Upper lobe of left lung (tissue), 6 donors: Measurements from ENCODE around the gene POP7. TPM values are rescaled to one million over a fixed set of nuclear protein-coding genes. Genes with fewer than 3 reads are reported as not detected.

Experiments
- ATAC-seq, 2 donors: fragments of 200-7000 bp; cut with Tn5 transposase; one replicate each; pipeline ENCODE4 v1.9.1; 2022; ENCODE audit warnings: mild to moderate bottlenecking in 2 of 2, moderate library complexity in 2 of 2; ENCODE audit not compliant: low FRiP score in 2 of 2
- DNase-seq, 2 donors: peaks; one replicate each; pipeline ENCODE4 v3.0.0-alpha.2; 2019 to 2020
- H3K27ac ChIP-seq, 4 donors: fragments of 200-600 bp; sonication (generic); one replicate each; pipeline ENCODE4 v1.5.1; 2016 to 2019
- H3K27me3 ChIP-seq, 4 donors: fragments of 200-600 bp; sonication (generic); one replicate each; pipeline ENCODE4 v1.5.1; 2017 to 2019
- H3K36me3 ChIP-seq, 4 donors: fragments of 200-600 bp; sonication (generic); one replicate each; pipeline ENCODE4 v1.5.1; 2016 to 2019
- H3K4me1 ChIP-seq, 4 donors: fragments of 200-600 bp; sonication (generic); one replicate each; pipeline ENCODE4 v1.5.1; 2018 to 2019
- H3K4me3 ChIP-seq, 4 donors: fragments of 200-600 bp; sonication (generic); one replicate each; pipeline ENCODE4 v1.5.1; 2017 to 2019; ENCODE audit warnings: mild to moderate bottlenecking in 2 of 4, moderate library complexity in 1 of 4
- H3K9me3 ChIP-seq, 4 donors: fragments of 200-600 bp; sonication (generic); one replicate each; pipeline ENCODE4 v1.5.1; 2018 to 2019
- EP300 ChIP-seq, 4 donors: sonication (generic); formaldehyde crosslinking; IDR thresholded peaks; one replicate each; pipeline ENCODE4 v1.5.1; 2017; ENCODE audit warnings: antibody characterized with exemption in 4 of 4, control low read depth in 2 of 4
- POLR2A ChIP-seq, 4 donors: fragments of 450-650 bp; IDR thresholded peaks; one replicate each; pipeline ENCODE4 v1.5.1; 2016 to 2017; ENCODE audit warnings: antibody characterized with exemption in 4 of 4, mild to moderate bottlenecking in 2 of 4
- POLR2AphosphoS5 ChIP-seq, 2 donors: sonication (generic); formaldehyde crosslinking; IDR thresholded peaks; one replicate each; pipeline ENCODE4 v1.5.1; 2017; ENCODE audit warnings: antibody characterized with exemption in 2 of 2
- WGBS, 2 donors: methylation state at CpG; one replicate each; pipeline ENCODE4 v1.1.5; 2017 to 2018; 5-methylcytosine and 5-hydroxymethylcytosine counted together
- total RNA-seq, 6 donors: library from RNA; depleted of rRNA in 4 of 6; stranded (reverse); fragments of >200 nt in 4 of 6; gene quantifications; one replicate each; pipeline versions ENCODE4 v1.1.0 to v1.2.1, GENCODE V29; 2016 to 2021
- TF ChIP-seq, protein P1 (sequence below), 6 experiments: fragments of 450-650 bp in 4 of 6; fragments of 200-600 bp in 2 of 6; sonication (generic) in 2 of 6; IDR thresholded peaks; one replicate each; pipeline ENCODE4 v1.5.1; 2016 to 2019; ENCODE audit warnings: antibody characterized with exemption in 6 of 6
- donor health status: DM: no; HTN: no; CAD: no; lungs with moderate emphysema.
- donor health status: DM: no; HTN: yes; CAD: no; lungs with severe emphysema.

POP7 gene
- total RNA-seq, 6 donors from 2014 or later: 9.4 to 32.5 (median 22.2) TPM

DNA sequence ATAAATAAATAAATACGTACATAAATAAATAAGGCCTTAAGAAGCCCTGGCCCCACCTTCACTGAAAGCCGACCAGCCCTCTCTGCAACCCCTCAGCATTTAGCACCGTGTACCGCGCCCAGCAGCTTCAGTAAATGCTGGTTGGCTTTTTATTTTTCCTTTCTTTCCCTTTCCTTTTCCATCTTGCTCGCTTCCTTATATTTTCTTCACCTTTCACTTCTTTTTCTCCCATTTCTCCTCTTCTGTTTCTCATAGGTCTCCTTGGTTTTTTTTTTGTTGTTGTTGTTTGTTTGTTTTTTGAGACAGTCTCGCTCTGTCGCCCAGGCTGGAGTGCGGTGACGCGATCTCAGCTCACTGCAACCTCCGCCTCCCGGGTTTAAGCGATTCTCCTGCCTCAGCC, 38.7 kb downstream of the POP7 start:
- TF ChIP-seq POLR2A (IDR thresholded peaks at IDR 0.05): no peak
- ATAC-seq (no peak), DNase-seq (no peak)
- Histone ChIP-seq H3K4me1 (no peaks in the 10 kb centered on the region), H3K4me3 (peak overlapping the region in 1 of 4 donors; percentile 38), H3K27me3 (no peaks in the 10 kb centered on the region), H3K9me3 (no peaks in the 10 kb centered on the region), H3K36me3 (no peaks in the 10 kb centered on the region), H3K27ac (no peak overlapping the region)
- 91 to 93% methylated on average over 14 of the region's 14 CpGs for WGBS, 2 donors

DNA sequence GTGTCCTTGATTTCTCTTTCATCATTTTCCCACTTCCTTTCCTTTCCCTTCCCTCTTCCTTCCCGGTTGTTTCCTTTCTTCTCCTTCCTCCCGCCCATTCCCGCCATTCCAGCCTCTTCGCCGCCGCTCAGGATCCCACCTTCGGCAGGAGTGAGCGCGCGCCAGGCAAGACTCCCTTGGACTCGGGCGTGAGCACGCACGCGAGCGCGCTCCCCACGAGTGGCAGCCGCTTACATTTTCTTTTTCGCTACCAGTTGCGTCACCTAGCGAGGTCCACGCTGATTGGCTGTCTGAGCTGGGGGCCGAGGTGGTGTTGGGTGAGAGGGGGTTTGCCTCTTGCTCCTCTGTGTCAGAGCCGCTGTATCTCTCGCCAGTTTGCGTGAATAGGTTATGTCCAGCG, 39.3 kb downstream of the POP7 start:
- Histone ChIP-seq H3K4me1 (no peaks in the 10 kb centered on the region), H3K9me3 (no peaks in the 10 kb centered on the region), H3K4me3 (peak overlapping the region in 3 of 4 donors; percentile 21 to 50 (median 38)), H3K36me3 (no peaks in the 10 kb centered on the region), H3K27me3 (no peaks in the 10 kb centered on the region), H3K27ac (no peak overlapping the region)
- TF ChIP-seq EP300 (IDR thresholded peaks at IDR 0.05) (no peak), POLR2A (IDR thresholded peaks at IDR 0.05) (no peak), POLR2AphosphoS5 (IDR thresholded peaks at IDR 0.05) (no peak)
- TF ChIP-seq, protein P1, sequence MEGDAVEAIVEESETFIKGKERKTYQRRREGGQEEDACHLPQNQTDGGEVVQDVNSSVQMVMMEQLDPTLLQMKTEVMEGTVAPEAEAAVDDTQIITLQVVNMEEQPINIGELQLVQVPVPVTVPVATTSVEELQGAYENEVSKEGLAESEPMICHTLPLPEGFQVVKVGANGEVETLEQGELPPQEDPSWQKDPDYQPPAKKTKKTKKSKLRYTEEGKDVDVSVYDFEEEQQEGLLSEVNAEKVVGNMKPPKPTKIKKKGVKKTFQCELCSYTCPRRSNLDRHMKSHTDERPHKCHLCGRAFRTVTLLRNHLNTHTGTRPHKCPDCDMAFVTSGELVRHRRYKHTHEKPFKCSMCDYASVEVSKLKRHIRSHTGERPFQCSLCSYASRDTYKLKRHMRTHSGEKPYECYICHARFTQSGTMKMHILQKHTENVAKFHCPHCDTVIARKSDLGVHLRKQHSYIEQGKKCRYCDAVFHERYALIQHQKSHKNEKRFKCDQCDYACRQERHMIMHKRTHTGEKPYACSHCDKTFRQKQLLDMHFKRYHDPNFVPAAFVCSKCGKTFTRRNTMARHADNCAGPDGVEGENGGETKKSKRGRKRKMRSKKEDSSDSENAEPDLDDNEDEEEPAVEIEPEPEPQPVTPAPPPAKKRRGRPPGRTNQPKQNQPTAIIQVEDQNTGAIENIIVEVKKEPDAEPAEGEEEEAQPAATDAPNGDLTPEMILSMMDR (IDR thresholded peaks at IDR 0.05): no peak
- DNase-seq (peak in 1 of 2 donors; percentile 88), ATAC-seq (peak; percentile 65 to 89)
- 27 to 53% methylated on average over 27 of the region's 28 CpGs for WGBS, 2 donors

DNA sequence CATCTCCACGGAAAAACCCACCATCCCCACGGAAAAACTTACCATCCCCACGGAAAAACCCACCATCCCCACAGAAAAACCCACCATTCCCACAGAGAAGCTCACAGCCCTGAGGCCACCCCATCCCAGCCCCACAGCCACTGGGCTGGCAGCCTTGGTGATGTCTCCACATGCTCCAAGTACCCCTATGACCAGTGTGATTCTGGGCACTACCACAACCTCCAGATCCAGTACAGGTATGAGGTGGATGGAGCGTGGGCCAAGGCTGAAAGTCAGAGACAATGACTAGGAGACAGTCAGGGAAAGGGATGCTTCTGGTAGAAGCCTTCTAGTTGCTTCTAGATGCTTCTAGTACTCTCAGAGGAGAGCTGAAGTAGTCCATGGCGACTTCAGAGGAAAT, 47.1 kb downstream of the POP7 start:
- no peaks in the 10 kb centered on the region for H3K36me3 ChIP-seq

DNA sequence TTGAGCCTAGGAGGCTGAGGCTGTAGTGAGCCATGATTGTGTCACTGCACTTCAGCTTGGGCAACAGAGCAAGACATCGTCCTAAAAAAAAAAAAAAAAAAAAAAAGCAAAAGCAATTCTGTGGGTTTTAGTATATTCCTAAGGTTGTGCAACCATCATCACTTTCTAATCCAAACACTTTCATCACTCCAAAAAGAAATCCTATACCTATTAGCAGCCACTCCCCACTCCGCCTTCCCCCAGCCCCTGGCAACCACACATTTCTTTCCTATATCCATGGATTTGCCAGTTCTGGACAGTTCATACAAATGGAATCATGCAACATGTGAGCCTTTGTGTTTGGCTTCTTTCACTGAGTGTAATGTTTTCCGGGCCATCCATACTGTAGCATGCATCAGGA, 47.8 kb downstream of the POP7 start:
- WGBS, 2 donors: 65% methylated on average over 3 of the region's 3 CpGs
- H3K4me3 ChIP-seq: no peak overlapping the region
- TF ChIP-seq POLR2A (IDR thresholded peaks at IDR 0.05) (no peak), EP300 (IDR thresholded peaks at IDR 0.05) (no peak)
- TF ChIP-seq, protein P1 (IDR thresholded peaks at IDR 0.05): no peak
- H3K36me3 ChIP-seq: no peaks in the 10 kb centered on the region
- no peaks in the 10 kb centered on the region for H3K4me1 ChIP-seq
- no peak for ATAC-seq
- H3K9me3 ChIP-seq: no peaks in the 10 kb centered on the region
- H3K27ac ChIP-seq: no peak overlapping the region
- H3K27me3 ChIP-seq: peaks cover 0 to 5% (median 0%) of the 10 kb centered on the region in 4 donors
- no peak for DNase-seq

More for the DNA sequence above, 47.1 kb downstream of the POP7 start:
- 78 to 80% methylated on average over 5 of the region's 5 CpGs for WGBS, 2 donors
- Histone ChIP-seq H3K27me3 (peaks cover 0 to 5% (median 0%) of the 10 kb centered on the region in 4 donors), H3K27ac (no peak overlapping the region), H3K4me3 (no peak overlapping the region), H3K4me1 (no peaks in the 10 kb centered on the region), H3K9me3 (no peaks in the 10 kb centered on the region)
- DNase-seq (no peak), ATAC-seq (no peak)
- TF ChIP-seq, protein P1 (IDR thresholded peaks at IDR 0.05): no peak
- TF ChIP-seq POLR2AphosphoS5 (IDR thresholded peaks at IDR 0.05) (no peak), POLR2A (IDR thresholded peaks at IDR 0.05) (no peak), EP300 (IDR thresholded peaks at IDR 0.05) (no peak)

Other genes starting within 250 kb of the POP7 start
- 1 to 10 TPM in 2 of 6 donors, under 1 TPM in 2, not detected in 2; 0.59 to 2.1 (median 1.3) TPM for gene SPACDR, start 241.9 kb upstream of the POP7 start, total RNA-seq
- gene TSC22D4, start 226.9 kb upstream of the POP7 start, total RNA-seq: 10 to 100 TPM; 25.7 to 91.2 (median 69.0) TPM
- gene NYAP1, start 222.2 kb upstream of the POP7 start, total RNA-seq: 1 to 10 TPM in 2 of 6 donors, under 1 TPM in 3, not detected in 1; 0.15 to 1.4 (median 0.89) TPM
- 10 to 100 TPM; 14.3 to 33.1 (median 20.4) TPM for gene AGFG2, start 166.9 kb upstream of the POP7 start, total RNA-seq
- gene SAP25, start 132.2 kb upstream of the POP7 start, total RNA-seq: 10 to 100 TPM in 3 of 6 donors, 1 to 10 TPM in 3; 1.2 to 18.9 (median 12.7) TPM
- gene LRCH4, start 120.0 kb upstream of the POP7 start, total RNA-seq: 100 to 1,000 TPM in 5 of 6 donors, 10 to 100 TPM in 1; 88.5 to 493 (median 121) TPM
- 1 to 10 TPM in 1 of 6 donors, under 1 TPM in 2, not detected in 3; 0.63 to 4.2 (median 0.77) TPM for gene FBXO24, start 119.8 kb upstream of the POP7 start, total RNA-seq
- 100 to 1,000 TPM in 2 of 6 donors, 10 to 100 TPM in 4; 15.2 to 115 (median 47.3) TPM for gene PCOLCE, start 103.8 kb upstream of the POP7 start, total RNA-seq
- 10 to 100 TPM in 5 of 6 donors, 1 to 10 TPM in 1; 9.9 to 25.8 (median 16.0) TPM for gene MOSPD3, start 93.6 kb upstream of the POP7 start, total RNA-seq
- 1 to 10 TPM in 1 of 6 donors, under 1 TPM in 4, not detected in 1; 0.20 to 2.1 (median 0.89) TPM for gene TFR2, start 64.6 kb upstream of the POP7 start, total RNA-seq
- gene ACTL6B, start 49.7 kb upstream of the POP7 start, total RNA-seq: not detected
- gene GNB2, start 32.4 kb upstream of the POP7 start, total RNA-seq: 100 to 1,000 TPM; 153 to 291 (median 278) TPM
- gene GIGYF1, start 11.9 kb upstream of the POP7 start, total RNA-seq: 100 to 1,000 TPM in 1 of 6 donors, 10 to 100 TPM in 5; 18.7 to 151 (median 52.9) TPM
- gene EPO, start 14.3 kb downstream of the POP7 start, total RNA-seq: under 1 TPM in 1 of 6 donors, not detected in 5; 0.20 TPM
- not detected for gene ZAN, start 27.5 kb downstream of the POP7 start, total RNA-seq
- 10 to 100 TPM; 36.7 to 96.5 (median 56.6) TPM for gene EPHB4, start 121.4 kb downstream of the POP7 start, total RNA-seq
- 10 to 100 TPM; 14.5 to 50.1 (median 43.9) TPM for gene SLC12A9, start 146.6 kb downstream of the POP7 start, total RNA-seq
- 10 to 100 TPM; 17.8 to 74.3 (median 67.3) TPM for gene TRIP6, start 161.3 kb downstream of the POP7 start, total RNA-seq
- gene SRRT, start 169.0 kb downstream of the POP7 start, total RNA-seq: 100 to 1,000 TPM in 4 of 6 donors, 10 to 100 TPM in 2; 57.9 to 324 (median 111) TPM
- gene UFSP1, start 183.6 kb downstream of the POP7 start, total RNA-seq: 1 to 10 TPM in 4 of 6 donors, under 1 TPM in 1, not detected in 1; 0.55 to 8.5 (median 4.8) TPM
- gene ACHE, start 189.8 kb downstream of the POP7 start, total RNA-seq: 1 to 10 TPM in 5 of 6 donors, not detected in 1; 1.3 to 2.9 (median 2.2) TPM
- gene MUC3A, start 243.4 kb downstream of the POP7 start, total RNA-seq: 1 to 10 TPM in 3 of 6 donors, under 1 TPM in 3; 0.30 to 3.1 (median 0.94) TPM